ENCODE results near the gene ASXL1.

The ASXL1 gene

GRCh38 chr20:32447136-32448027 is 89.3 kb downstream of the ASXL1 start:
- no peak overlapping the region for H3K27ac ChIP-seq
- DNase-seq = no peak
- in situ Hi-C loops (cut with HindIII; ENCODE audit: low pct_ligation_motif_present, low sequenced_read_pairs) = no loop called here
- no peaks in the 10 kb centered on the region for H3K27me3 ChIP-seq (replicated peaks)
- no peak overlapping the region for H3K4me3 ChIP-seq (ENCODE audit: low read depth, low read length)
- peaks cover 85% of the 10 kb centered on the region for H3K36me3 ChIP-seq (replicated peaks)
- TF ChIP-seq CTCF (IDR thresholded peaks at IDR 0.05; ENCODE audit: low read depth, low read length, missing control alignments) = no peak

GRCh38 chr20:32448306-32449056 is 90.3 kb downstream of the ASXL1 start:
- H3K36me3 ChIP-seq (replicated peaks) = peaks cover 93% of the 10 kb centered on the region
- no peak overlapping the region for H3K27ac ChIP-seq
- no peaks in the 10 kb centered on the region for H3K27me3 ChIP-seq (replicated peaks)
- H3K4me3 ChIP-seq (ENCODE audit: low read depth, low read length) = no peak overlapping the region
- TF ChIP-seq CTCF (IDR thresholded peaks at IDR 0.05; ENCODE audit: low read depth, low read length, missing control alignments) = no peak
- DNase-seq = no peak
- in situ Hi-C loops (cut with HindIII; ENCODE audit: low pct_ligation_motif_present, low sequenced_read_pairs) = no loop called here

DNA sequence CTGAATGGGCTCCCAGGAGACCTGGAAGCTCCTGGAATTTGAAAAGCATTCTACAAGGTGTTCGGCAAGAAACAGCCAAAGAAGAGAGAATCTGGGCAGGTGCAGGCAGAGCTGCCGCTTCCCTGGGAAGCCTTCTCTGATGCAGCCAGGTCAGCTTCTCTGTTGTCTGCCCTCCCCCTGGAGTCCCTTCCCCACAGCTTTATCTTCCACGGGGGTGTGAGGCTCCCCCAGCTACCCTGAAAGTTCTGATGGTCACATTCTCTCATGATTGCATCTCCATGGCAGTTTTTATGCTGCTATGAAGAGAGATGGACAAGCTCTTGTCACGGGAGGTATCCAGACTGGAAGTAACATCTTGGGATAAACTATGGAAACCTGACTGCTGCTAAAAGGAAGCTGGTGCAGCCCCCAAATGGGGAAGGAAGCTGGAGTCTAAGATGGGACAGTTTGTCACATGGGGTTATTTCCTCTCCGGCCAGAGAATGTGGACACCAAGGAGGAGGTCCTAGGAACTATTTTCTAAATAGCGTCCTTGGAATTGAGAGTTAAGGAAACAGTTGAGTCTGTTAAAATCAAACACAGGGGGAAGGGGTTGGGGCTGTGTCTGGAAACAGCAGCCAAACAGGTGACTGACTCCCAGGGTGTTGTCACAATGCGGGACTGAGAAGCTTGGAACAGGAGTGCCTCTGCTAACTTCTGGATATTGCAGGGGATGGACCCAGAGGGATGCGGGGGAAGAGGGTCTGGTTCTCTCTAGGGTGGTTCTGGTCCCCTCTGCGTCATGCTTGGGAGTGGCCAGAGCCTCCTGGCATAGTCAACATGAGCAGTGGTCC is 91.1 kb downstream of the ASXL1 start:
- Histone ChIP-seq H3K4me3 (ENCODE audit: low read depth, low read length) (no peak overlapping the region), H3K27ac (no peak overlapping the region), H3K27me3 (replicated peaks) (no peaks in the 10 kb centered on the region), H3K36me3 (replicated peaks) (peaks cover 96% of the 10 kb centered on the region)
- no peak for TF ChIP-seq CTCF (IDR thresholded peaks at IDR 0.05; ENCODE audit: low read depth, low read length, missing control alignments)
- in situ Hi-C loops (cut with HindIII; ENCODE audit: low pct_ligation_motif_present, low sequenced_read_pairs) = no loop called here
- DNase-seq = no peak

- TF ChIP-seq CTCF (IDR thresholded peaks at IDR 0.05; ENCODE audit: low read depth, low read length, missing control alignments) = no peak
- Histone ChIP-seq H3K27me3 (replicated peaks) (no peaks in the 10 kb centered on the region), H3K4me3 (ENCODE audit: low read depth, low read length) (no peak overlapping the region), H3K27ac (no peak overlapping the region), H3K36me3 (replicated peaks) (peaks cover 96% of the 10 kb centered on the region)
- in situ Hi-C loops (cut with HindIII; ENCODE audit: low pct_ligation_motif_present, low sequenced_read_pairs) = no loop called here
- no peak for DNase-seq
These were observed 91.8 kb downstream of the ASXL1 start for GRCh38 chr20:32449890-32450401.

DNA sequence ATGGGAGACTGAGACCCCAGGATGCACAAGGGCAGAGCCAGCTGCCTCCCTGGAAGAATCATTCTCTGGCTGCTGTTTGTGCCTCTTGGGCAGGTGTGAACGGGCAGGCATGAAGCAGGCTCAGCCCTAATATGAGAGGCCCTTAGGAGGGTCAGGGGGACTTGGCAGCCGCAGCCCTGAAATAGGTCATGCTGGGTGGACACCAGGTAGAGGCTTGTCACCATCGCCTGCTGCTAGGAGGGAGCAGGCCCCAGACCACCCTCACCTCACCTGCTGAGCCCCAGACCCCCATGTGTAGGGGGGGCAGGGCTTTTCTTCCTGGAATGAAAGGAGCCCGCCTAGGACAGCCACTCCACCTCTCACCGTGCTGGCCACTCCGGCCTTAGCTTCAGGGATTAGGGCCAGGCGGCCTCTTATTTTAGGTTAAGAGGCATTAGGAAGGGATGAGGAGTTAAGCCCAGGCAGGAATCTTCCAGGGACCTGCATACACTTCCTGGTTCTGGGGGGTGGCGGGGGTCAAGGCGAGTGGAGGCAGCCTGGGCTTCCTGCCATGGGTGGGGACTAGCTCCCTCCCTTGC is 92.4 kb downstream of the ASXL1 start:
- DNase-seq = no peak
- Histone ChIP-seq H3K27ac (no peak overlapping the region), H3K4me3 (ENCODE audit: low read depth, low read length) (no peak overlapping the region), H3K36me3 (replicated peaks) (peaks cover 97% of the 10 kb centered on the region), H3K27me3 (replicated peaks) (no peaks in the 10 kb centered on the region)
- in situ Hi-C loops (cut with HindIII; ENCODE audit: low pct_ligation_motif_present, low sequenced_read_pairs) = no loop called here
- no peak for TF ChIP-seq CTCF (IDR thresholded peaks at IDR 0.05; ENCODE audit: low read depth, low read length, missing control alignments)
